Glomerular endothelial cell (primary cell): Measurements from ENCODE around the gene RECQL5. TPM values are rescaled to one million over a fixed set of nuclear protein-coding genes. Genes with fewer than 3 reads are reported as not detected.

Source experiments
- DNase-seq: peaks from one replicate; pipeline ENCODE4 v3.0.0-alpha.2; 2011; ENCODE audit warnings: low read depth, low spot score; ENCODE audit errors: extremely low read depth
- total RNA-seq: library from RNA; depleted of rRNA; stranded (reverse); fragments of >200 nt; gene quantifications from 2 replicates; pipeline ENCODE4 v1.2.3, GENCODE V29; 2015

The RECQL5 gene
- 15.0 and 28.1 TPM in 2 replicates for total RNA-seq

DNA sequence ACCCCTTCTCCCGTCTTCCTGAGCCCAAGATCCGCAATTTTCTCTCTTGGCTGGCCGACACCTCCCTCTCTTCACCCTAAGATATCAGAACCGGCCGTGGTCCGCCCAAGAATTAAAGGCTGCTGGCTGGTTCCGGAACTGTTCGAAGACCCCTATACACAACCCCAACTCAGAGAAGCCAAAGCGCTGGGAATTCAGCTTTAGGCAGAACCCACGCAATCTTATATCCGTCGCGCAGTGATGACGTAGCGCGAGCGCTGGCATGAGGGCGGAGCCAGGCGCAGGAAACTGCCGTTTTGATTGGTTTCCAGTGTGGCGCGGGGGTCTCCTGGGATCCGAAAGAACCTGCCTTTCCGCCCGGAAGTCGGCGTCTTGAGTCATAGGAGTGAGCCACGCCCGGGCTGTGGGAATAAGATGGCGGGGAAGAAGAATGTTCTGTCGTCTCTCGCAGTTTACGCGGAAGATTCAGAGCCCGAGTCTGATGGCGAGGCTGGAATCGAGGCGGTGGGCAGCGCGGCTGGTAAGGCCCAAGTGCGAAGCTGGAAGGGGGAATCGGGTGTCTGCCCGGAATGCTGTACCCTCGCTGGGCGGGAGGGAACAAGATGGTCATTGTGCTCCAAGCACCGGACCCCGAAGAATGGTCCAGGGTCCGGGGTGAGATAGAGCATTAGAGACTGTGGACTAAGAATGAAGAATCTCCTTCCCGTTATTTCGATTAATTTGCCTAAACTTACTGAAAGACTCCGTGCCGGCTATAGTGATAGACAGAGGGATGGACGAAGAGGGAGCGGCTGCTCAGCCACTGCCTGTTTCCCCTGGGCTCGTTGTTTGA is at the start of gene RECQL5, which contains the start of gene SAP30BP:
RECQL5 (minus strand) TSS at position 196 of the 832 bp plus-strand sequence. CDS start 597 bp downstream, outside the sequence.
SAP30BP (plus strand) TSS at position 380 of the 832 bp plus-strand sequence; CDS start at position 415, 35 bp downstream.
- DNase-seq: no peak

DNA sequence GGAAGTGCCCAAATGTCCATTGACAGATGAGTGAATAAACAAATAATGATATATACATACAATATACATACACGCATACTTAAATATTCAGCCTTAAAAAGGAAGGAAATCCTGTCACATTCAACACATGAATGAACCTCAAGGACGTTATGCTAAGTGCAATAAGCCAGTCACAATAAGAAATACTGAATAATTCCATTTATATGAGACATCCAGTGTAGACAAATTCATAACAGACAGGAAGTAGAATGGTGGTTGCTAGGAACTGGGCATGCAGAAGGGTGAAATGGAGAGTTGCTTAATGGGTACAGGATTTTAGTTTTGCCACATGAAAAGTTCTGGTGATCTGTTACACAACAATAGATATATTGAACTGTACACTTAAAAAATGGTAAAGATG is 45.5 kb upstream of the RECQL5 start:
- DNase-seq: no peak

DNA sequence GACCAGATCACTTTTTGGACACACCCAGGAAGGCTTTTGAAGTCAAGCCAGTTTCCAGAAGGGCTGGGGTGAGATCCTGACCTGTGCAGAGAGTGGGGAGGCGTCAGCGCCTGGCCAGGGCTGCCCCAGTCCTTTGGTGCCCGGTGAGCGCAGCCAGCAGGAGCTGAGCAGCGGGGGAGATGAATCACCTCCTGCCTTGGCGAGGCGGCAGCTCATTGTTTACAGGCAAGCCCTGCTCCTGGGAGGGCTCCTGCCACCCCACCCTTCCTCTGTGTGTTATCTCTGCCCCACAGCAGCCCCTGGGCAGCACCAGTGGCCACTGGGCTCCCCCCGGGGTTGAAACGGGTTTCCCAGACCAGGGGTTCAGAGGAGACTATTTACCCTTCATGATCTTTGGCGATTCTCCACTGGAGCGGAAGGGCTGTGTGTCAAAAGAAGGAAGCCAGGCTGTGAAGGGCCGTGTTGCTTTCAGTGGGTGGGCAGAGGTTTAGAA is 40.2 kb upstream of the RECQL5 start:
- no peak for DNase-seq

DNA sequence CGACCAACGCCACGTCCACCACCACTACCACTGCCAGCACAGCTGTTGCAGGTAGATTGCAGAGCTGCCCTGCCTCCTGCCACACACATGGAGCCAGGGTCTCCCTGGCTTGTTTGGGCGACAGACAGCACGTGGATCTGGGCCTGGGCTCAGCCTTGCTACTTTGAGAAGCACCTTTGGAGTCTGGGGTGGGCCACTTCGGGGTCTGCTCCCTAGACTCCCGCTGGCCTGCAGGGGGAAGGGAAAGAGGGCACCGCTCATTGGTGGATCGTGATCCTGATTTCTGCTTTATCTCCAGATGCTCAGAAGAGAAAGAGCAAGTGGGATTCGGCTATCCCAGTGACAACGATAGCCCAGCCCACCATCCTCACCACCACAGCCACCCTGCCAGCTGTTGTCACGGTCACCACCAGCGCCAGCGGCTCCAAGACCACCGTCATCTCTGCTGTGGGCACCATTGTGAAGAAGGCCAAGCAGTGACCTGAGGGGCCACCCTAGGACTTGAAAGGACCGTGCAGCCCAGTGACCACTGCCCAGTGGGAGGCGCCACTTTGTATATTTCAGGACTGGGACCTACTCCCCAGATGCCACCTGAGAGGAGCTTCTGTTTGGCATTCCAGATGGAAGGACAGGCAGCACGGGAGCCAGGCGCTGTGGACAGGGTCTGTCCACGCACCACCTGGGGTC is 39.2 kb upstream of the RECQL5 start:
- no peak for DNase-seq

DNA sequence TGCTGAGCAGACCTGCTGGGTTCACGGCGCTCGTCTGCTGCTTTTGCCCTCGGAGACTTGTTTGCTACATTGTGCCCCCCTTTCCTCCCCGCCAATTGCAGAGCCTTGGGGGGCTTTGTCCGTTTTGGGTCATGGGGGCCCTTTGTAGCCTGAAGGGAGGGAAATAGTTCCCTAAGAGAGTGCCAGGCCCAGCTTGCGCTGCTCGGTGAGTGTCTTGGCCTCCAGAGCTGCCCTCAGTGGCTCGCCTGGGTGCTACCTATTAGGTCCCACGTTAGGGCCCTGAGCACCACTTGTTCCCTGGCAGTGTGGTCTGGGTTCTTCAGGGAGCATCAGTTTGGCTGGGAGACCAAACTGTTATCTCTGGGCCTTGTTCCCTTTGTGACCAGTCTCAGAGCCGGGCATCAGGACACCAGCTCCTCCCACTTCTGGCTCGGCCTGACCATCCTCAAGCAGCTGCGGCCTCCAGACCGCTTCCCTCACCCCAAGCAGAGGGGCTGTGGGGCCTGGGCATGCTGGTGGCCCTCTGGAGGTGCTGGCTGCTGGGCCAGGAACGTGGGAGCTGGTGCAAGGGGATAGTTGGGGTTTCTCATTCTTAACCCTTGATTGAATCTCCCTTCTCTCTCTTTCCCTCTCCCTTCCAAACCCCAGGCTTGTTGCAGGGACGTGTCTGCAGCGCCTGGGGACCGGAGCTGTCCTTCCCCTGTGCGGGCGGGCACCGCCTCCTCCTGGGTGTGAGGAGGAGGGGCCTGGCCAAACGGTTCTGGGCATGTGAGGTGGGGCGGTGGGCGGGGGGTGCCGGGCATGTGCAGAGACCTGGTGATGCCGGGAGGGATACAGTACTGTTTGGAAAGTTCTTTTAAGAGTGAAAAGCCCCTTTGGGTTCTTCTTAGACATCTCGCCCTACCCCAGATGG is 38.3 kb upstream of the RECQL5 start:
- DNase-seq: no peak

DNA sequence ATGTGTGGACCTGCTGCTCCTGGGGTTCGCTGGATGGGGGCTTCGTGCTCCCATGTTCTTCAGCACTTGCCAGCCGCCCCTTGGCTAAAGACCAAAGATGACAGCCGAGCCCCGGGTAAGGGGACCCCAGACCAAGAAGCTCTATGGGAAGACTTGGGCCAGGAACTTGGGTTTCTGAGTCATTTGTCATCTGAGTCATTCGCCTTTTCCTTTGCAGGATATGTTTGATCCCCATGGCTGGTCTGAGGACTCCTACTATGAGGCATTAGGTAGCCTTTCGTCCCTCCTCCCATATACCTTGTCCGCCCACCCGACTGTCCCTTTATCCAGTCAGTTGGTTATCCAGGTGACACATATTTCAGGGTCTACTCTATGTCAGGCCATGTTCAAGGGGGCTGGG is 36.6 kb upstream of the RECQL5 start:
- DNase-seq: no peak

DNA sequence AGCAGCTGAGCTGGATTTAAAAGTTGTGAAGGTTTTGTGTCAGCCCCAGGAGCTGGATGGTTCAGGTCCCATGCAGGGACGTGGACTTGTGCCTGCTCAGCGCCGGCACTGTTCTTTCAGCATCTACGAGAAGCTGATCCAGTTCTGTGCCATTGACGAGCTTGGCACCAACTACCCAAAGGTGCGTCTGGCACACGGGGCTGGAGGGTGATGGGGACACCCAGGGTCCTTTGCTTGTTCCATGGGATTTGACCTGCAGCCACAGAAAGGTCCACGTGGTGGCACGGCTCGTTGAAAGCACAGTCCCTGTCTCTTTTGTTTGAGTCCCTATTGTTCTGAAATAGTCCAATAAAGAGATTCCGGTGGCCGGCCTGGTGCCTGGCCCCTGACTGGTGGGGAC is 36.2 kb upstream of the RECQL5 start:
- DNase-seq: no peak

DNA sequence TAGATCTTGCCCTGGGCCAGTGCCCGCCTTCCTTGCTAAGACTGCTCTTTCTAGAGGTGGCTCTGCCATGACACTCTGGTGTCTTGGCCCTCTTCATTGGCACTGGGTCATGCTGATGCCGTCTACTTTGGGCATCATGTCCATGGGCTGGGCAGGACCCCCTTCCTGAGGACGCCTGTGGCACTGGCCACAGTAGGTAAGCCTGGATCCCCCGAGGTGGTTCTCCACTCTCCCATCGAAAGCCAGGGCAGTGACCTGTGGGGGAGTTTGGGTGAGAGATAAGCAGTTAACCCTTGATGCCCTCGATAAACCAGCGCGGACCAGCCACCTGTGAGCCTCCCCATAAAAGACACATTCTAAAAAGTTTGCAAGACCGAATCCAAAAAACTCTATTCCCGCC is 34.3 kb upstream of the RECQL5 start:
- DNase-seq: no peak

DNA sequence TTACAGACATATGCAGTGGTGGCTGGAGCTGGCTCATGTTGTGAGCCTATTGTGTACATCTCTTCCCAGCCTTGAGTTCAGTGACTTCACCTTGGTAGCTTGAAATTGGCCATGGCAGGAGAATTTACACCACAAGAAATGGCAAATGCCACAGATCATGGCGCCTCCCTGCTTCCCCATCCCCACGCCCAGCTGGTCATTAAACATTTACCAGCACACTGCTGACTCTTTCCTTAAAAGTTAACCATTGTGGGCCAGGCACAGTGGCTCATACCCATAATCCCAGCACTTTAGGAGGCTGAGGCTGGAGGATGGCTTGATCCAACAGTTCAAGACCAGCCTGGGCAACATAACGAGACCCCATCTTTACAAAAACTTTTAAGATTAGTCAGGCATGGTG is 31.7 kb upstream of the RECQL5 start:
- no peak for DNase-seq

DNA sequence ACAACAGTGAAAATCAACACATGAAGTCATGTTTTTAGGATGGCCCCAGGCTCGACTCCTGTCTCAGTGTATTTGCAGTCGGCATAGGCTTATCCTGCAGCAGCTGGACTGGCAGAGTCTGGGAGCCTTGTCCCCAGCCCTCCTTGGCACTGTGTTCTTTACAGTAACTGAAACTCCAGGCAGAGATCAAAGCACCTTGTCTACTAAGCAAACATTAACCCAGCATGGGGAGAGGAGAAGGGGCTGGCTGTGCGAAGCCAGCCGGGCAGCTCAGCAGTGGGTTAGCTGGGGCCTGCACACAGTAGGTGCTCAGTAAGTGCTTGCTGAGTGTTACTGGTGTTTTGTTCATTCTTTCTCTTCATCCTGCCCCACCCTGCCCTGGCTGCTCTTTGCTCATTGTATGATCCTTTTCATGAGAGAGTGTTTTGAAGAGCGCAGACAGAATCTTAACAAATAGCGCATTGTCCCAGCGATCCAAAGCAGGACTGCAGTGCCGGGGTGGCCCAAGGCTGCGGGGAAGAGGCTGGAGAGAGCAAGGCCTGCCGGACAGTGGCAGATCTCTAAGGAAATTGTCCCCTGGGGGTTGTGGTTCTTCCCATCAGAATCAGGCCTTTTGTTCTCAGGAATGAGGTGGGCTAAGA is 30.8 kb upstream of the RECQL5 start:
- no peak for DNase-seq

DNA sequence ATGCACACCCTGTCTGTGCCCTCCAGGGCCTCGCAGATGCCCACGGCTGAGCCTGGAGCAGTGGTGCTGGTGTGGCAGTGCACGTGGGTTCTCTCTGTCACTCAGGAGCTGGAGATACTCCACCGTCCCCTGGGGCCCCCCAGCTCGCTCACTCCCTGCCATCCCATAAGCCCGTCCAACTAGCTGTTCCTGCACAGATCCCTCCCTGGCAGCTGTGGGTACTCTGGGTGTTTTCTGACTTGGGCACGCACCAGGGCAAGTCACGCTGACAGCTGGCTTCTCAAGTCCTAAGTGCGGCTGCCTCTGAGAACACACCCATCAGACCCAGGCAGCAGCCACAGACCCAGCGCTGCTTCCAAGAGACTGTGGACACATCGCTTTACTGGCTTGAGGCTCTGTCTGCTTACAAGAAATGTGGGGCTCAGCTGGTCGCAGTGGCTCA is 28.9 kb upstream of the RECQL5 start:
- no peak for DNase-seq

DNA sequence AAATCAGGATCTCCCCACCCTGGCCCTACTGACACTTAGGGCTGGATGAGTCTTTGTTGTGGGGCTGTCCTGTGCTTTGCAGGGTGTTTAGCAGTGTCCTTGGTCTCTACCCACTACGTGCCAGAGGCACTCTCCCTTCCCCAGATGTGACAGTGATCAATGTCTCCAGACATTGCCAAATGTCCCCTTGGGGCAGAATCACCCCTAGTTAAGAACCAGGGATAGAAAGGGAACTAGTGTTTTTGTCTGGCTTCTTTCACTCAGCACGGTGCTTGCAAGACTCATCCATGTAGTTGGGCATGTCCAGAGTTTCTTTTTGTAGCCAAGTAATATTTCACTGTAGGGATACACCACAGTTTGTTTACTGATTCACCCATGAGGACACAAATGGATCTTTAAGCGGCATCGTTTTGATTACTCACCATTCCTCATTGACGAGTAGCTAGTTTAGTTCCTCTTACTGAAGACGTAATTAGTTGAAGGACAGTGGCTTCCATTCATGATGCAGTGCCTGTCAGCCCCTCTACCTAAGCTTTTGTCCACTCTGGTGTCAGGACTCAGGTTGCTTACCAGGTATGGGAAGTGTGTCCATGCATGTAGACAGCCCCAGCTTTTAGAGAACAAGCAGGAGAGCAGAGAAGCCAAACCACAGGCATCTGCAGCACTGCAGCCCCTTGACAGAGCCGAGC is 28.3 kb upstream of the RECQL5 start:
- no peak for DNase-seq

DNA sequence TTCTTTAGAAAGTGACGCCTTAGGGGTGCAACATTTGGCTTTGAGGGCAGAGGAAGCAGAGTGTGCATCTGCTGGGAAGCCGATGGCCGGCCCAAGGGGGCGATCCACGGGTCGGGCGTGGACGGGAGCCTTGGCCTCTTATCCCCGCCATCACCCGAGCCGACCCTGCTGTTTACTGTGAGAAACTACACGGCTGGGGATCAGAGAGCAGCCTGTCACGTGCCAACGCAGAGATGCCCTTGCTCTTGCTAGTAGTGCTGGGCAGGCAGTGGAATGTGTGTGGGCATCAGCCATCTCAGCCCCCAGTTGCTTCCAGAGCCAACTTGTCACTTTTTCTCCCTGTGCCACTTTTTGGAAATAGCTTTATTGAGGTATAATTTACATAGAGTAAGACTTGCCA is 27.6 kb upstream of the RECQL5 start:
- DNase-seq: no peak

DNA sequence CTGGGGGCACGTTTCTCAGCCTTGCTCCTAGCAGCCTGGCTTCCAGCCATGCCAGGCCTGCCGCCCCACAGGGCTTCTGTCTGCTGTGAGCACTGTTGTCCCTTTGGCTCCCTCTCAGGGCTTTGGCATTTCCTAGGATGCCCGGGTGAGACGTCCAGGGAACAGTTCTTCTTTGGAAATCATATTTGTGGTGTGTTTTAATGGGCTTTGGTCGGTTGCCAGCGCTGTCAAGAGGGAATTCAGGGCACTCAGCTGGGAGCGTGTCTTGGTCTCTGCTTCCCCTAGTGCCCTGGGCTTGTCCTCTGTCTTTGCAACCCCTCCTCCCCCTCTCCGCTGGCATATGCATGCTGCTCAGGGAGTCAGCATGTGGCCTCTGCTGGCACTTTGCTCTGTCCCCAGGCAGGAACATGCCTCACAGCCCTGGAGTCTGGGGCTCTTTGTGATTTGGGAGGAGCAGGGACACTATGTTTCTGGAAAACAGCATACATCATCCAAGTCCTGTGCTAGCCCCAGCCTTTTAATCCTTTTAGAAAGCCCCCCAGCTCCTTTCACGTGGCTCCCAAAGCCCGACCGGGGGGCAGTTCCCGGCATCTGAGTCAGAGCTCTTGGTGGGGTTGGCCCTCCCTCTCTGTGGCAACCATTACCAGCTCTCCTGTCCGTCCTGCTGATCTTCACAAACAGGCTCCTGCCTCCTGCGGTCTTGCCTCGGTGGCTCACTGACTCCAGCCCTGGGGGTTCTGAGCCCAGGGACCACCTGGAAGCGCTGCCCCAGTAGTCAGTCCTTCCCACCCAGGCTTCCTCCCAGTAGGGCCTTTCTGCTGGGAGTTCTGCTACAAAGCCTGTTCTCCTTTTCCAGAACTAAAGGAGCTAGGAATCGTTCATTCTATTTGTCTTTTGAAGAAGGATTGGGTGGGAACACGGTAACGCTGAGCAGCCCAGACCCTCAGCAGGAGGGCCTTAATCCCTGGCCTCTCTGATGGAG is 26.8 kb upstream of the RECQL5 start:
- no peak for DNase-seq

DNA sequence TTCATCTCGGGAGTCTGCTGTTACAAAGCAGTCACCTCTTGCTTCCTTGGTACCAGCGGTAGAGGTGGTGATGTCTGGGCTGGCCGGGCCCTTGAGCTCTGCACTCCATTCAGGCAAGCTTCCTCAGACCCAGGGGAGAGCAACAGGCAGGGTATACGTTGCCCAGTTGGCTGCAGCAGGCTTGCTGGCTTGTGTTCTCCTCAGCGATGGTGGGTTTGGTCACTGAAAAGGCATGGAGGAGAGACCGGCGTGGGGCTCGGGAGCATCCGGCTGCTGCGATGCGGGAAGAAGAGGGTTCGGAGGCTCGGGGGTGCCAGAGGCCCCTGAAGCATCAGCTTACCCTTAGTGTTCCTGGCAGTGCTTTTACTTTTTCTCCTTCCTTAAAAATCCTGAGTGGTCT is 26.0 kb upstream of the RECQL5 start:
- no peak for DNase-seq

DNA sequence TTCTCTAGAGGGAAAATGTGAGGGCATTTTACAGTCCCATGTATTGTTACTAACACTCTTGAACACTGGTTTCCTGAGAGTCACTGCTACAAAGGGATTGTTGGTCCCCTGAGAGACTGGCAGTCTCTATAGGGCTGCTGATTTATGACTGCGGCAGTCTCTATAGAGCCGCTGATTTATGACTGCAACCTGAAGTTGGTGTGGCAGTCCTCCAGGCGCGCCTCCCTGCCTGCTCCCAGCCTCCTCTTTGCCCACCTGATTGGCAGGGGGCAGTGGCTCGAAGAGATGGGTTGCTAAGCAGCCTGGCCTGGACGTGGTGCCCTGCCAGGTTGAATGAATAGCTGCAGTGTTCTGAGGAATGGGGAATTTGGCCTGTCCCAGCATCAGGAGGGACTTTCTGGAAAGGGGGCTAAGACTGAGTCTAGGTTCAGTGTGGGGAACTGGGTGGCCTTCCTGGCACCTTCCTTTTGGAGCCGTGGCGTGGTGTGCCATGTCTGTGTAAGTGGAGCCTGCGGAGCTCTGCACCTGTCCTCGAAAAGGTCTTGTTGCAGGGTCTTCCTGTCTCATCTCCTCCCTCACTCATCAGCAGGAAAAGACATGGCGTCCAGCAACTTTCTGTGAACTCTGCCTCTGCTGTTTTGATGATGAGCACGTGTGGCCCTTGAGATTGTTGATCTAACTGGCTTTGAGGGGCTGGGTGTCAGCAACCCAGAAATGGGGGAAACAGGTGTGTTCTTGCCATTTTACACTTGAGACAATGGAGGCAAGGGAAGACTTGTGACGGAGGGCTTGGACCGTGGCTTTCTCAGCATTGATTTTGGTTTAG is 25.1 kb upstream of the RECQL5 start:
- no peak for DNase-seq

DNA sequence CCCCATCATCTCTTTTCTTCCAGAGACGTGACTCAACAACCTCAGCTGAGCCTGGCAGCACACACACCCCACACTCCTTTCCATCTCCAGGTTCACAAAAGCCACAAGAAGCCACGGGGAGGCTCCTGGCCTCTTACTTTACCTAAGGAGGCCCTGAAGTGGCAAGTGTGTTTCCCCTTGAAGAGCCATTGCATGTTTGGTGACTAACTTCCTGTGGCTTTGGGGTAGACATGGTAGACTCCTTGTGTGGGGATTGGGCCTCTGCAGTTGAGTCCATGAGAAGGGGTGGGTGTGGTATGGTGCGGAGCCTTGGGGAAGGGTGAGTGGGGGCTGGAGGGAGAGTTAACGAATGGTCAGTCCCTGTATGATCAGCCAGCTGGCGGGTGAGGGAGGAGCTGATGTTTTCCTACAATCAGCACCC is 24.4 kb upstream of the RECQL5 start:
- no peak for DNase-seq

DNA sequence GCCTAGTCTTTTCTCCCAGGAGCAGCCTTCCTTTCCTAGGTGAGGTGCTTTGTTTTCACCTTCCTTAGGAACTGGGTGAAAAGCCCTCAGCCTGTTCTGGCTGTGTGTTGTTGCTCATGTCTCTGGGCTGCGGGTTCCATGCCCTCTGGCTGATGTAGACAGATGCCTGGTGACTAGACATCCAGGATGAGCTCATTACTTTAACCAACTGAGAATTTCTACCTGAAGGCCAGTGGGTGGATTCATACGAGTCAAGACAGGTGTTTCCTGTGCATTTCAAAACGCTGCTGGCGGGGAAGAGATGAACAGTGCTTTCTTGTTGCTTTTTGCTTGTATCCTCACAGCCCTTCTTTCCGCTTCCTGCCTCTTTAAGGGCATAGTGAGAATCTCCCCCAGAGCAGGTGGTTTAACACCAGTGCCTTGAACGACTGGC is 22.5 kb upstream of the RECQL5 start:
- no peak for DNase-seq
